ENCODE results near the gene DHCR24.

Gene DHCR24

GRCh38 chr1:54866801-54867716 is 19.9 kb downstream of the DHCR24 start:
- no peak for DNase-seq (ENCODE audit: extremely low read depth in 1 of 2, low read depth in 1 of 2)

- no peak for DNase-seq (ENCODE audit: extremely low read depth in 1 of 2, low read depth in 1 of 2)
These were observed 21.5 kb downstream of the DHCR24 start for GRCh38 chr1:54865238-54866073.

DNA sequence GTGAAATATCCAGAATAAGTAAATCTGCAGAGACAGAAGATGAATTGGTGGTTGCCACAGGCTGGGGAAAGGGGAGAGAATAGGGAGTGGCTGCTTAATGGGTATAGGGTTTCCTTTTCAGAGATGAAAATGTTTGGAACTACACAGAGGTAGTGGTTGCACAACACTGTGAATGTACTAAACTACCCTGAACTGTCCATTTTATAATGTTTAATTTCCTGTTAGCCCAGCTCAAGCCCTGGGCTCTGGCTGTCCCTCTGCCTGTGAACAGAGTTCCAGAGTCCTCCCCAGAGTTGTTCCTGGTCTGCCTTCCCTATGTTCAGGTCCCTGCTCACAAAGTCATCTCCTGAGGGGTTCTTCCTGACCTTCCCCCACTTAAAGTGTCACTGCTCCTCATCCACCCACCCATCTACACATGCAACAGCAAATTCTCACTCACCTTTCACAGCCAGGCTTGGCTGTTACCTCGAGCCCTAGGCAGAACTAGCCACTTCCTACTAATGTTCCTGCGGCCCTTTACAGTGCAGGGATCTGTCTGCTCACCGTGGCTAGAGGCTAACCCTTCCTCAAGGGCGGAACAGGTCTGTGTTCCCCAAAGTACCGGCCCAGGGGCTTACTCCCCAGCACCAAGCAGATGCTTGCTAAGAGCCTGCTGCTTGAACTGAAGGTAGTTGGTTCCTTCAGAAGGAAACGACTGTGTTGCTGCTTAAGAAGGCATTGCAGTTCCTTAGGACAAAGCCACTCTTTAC is 22.4 kb downstream of the DHCR24 start:
- DNase-seq (ENCODE audit: extremely low read depth in 1 of 2, low read depth in 1 of 2), result no peak

GRCh38 chr1:54863267-54863665 is 23.7 kb downstream of the DHCR24 start:
- no peak for DNase-seq (ENCODE audit: extremely low read depth in 1 of 2, low read depth in 1 of 2)

GRCh38 chr1:54861070-54861761 is 25.8 kb downstream of the DHCR24 start:
- DNase-seq (ENCODE audit: extremely low read depth in 1 of 2, low read depth in 1 of 2), result no peak

DNA sequence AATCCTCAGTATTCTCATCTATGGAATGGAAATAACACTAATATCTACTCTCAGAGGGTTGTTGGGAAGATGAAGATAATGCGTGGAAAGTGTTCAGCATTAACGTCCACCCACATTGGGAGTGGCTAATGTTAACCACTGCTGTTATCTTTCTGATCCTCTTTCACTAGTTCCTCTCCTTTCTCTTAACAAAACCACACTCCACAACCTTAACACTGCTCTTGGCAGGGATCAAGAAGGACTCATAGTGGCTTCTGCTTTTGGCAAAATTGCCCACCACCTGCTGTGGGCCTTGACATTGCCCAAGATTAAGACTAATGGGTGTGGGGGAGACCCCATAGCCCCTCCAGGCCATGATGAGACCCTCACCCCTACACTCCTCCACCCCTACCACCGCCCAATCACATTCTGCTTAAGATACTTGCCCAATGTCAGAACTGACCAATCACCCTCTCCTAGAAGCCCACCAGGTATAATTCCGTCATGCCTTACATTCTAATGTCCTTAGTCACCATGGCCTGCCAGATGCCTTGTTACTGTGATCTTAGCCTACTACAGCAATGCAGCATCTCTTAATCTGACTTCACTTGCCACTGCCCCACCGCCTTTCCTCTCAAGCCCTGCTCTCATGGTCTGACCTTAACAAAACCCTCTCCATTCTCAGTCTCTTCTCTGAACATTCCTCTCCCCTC is 27.1 kb downstream of the DHCR24 start:
- no peak for DNase-seq (ENCODE audit: extremely low read depth in 1 of 2, low read depth in 1 of 2)

GRCh38 chr1:54857746-54858561 is 29.0 kb downstream of the DHCR24 start:
- DNase-seq (ENCODE audit: extremely low read depth in 1 of 2, low read depth in 1 of 2), result no peak

DNA sequence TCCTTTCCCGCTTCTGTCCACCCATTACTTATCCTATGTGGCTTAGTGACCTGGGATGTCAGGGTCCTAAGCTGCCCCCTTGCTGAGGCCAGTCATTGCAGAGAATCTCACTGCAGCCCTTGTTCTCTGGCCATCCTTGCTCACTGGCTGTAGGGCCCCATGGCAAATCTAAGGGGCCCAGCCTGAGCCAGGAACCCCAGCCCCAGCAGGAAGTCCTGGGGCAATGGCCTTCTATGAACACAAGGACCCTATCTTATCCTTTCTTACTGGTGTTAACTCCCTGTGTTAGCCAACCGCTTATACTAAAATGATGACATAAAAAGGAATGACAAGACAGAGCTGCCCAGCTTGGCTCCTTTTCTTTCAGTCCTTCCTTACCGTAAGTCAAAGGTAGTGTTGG is 29.9 kb downstream of the DHCR24 start:
- no peak for DNase-seq (ENCODE audit: extremely low read depth in 1 of 2, low read depth in 1 of 2)

DNA sequence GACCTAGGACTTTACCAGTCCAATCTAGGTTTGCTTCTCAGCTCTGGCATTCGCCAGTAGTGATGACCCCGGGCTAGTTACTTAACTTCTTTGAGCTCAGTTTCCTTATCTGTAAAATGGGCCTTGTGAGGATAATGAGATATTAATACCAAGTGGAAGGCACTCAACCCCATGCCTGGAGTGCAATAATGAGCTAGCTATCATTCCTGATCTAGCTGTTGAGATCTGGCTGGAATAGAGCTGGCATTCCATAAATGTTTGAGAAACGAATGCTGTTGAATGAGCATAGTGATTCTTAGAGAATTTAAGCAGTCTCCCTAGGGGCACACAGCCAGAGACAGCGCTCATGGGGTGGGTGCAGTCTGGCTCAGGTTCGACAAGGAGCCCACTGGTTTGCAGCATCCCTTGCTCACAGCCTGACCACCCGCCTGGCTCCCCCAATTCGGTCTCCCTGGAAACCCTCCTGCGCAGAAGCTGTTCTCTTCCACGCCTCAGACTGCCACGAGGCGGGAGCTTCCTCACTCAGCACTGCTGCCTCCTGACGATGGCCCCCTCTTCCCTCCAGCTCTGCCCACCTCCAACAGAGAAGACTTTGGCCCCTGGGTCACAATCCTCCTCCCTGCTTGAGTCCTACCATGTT is 32.5 kb downstream of the DHCR24 start:
- DNase-seq (ENCODE audit: extremely low read depth in 1 of 2, low read depth in 1 of 2), result no peak

DNA sequence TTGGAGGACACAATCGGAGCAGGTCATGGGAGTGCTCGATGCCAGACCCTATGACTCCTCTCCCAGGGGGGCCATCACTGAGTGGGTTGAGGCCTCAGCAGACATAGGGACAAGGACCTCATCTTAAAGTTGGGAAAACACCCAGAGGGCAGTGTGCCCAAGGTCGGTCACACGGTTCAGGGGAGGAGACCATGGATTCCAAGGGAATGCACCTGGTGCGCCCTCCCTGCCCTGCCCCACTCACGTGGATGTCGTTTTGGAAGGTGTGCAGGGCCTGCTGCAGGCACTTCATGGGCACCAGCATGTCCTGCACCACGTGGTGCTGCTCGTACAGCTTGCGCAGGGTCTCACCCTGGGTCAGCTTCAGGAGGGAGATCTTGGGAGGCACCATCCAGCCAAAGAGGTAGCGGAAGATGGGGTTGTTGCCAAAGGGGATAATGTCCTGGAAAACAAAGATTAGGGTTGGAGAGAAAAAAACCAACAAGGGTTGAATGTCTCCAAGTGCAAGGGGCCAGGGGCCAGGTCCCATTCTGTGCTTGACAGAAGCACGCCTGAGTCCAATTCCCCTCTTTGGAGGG is 33.1 kb downstream of the DHCR24 start:
- no peak for DNase-seq (ENCODE audit: extremely low read depth in 1 of 2, low read depth in 1 of 2)

- DNase-seq (ENCODE audit: extremely low read depth in 1 of 2, low read depth in 1 of 2), result no peak
These were observed 33.8 kb downstream of the DHCR24 start for GRCh38 chr1:54853096-54853792.

GRCh38 chr1:54851936-54852524 is 35.0 kb downstream of the DHCR24 start:
- DNase-seq (ENCODE audit: extremely low read depth in 1 of 2, low read depth in 1 of 2), result no peak

DNA sequence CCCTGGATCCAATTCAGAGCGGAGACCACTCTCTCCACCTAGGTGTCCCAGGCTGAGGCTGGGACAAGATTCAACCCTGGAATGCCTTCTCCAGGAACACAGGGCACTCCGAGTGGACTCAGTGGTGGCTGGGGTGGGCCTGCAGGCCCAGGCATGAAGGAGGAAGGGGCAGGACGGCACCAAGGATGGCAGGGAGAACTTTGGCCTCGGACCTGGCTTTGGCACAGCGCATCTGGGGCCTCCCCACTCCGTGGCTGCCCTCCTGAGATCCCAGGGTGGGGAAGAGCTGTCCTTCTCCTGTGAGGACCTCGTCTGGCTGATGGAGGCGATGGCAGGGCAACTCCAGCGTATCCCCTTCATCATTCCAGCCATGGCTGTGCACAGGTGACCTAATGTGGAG is 35.6 kb downstream of the DHCR24 start:
- DNase-seq (ENCODE audit: extremely low read depth in 1 of 2, low read depth in 1 of 2), result no peak

DNA sequence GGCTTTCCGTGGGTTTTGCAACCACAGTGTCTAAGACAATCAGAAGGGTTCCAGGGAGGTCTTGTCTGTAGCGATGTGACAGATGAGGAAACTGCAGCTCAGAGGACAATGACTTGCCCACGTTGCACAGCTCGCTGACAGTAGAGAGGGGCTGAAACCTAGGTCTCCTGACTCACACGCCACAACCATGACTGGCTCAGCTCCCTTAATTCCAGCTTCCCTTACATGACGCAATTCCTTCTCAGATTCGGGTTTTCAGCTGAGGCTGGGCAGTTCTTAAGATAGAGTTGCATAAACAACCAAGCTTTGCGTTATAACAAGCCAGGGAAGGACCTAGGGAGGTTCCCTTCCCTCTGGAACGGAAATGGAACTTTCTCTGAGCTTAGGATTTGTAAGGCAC is 36.3 kb downstream of the DHCR24 start:
- no peak for DNase-seq (ENCODE audit: extremely low read depth in 1 of 2, low read depth in 1 of 2)

DNA sequence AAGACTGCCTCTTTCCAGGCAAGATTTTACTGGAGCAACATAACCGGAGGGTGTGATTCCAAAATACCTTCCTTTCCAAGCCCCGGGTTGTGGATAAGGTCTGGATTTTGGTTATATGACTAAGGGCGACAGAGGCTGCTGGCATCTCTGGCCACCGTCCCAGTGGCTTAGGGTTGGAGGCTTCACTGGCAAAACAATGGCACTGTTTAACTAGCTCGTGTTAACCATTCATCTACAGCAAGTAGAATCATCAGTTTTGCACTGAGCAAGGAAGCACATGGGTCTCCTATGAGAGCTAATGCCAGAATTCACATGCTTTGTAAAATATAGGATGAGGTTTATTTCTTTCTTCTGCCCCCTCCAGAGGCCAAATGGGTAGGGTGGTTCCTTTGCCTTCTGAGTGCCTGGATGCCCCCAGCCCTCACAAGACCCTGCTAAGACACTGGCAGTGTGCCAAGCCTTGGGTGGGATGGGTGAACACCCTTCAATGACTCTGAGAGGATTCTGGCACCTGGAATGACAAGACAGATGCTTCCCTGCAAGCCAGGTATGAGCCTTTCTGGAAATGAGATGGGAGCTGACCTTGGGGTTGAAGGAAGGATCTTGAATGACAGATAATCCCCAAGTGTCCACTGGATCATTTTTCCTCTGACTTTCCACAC is 36.8 kb downstream of the DHCR24 start:
- DNase-seq (ENCODE audit: extremely low read depth in 1 of 2, low read depth in 1 of 2), result no peak

DNA sequence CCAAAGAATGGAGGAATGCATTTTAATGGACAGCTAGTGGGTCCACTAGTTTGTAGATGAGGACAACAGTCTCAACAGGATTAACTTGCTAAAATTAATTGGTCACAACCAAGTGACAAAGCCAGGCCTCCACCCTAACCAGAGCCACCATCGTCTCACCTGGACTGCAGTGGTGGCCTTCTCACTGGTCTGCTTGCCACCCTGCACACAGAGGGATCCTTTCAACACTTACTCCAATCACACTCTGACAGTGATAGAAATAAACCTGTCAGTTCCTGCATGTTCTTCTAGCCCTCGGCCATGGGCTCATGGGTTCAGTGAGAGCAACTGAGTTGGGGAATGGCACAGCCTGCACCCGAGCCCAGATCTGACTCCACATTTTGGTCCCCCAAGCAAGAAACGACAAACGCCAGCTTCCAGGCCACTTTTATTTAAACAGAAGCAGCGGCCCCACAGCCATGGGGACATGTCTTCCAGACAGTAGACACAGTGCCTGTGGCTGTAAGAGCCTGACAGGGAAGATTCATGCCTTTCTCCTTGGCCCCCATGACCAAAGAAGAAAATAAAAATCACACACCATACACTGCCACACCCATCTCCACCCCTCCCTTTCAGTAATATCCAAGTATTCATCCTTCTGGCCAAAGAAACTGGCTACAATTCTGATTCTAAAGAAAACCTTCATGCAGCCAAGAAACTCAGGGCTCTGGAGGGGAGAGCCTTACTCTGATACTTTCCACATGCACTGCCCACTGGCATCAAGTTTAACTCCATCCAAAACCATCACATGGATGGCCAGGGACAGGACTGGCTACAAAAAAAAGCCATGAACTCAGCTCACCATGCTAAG is 37.6 kb downstream of the DHCR24 start:
- no peak for DNase-seq (ENCODE audit: extremely low read depth in 1 of 2, low read depth in 1 of 2)
